ENCODE data around the gene IRX4. TPM values are rescaled to one million over a fixed set of nuclear protein-coding genes. Genes with fewer than 3 reads are reported as not detected.

Gene IRX4
- total RNA-seq, 1 experiment from 2014 or later = 16.5 TPM

GRCh38 chr5:1865486-1865885 is 17.2 kb downstream of the IRX4 start:
- no peak overlapping the region for H3K4me3 ChIP-seq (replicated peaks in 1 of 2; ENCODE audit: low read depth in 1 of 2, low read length in 2 of 2)
- no peak overlapping the region for H3K27ac ChIP-seq (ENCODE audit: low read depth, low read length)
- no TSS peak for BruUV-seq (replicated peaks)
- H2AFZ ChIP-seq (ENCODE audit: low read depth, low read length, poor library complexity, severe bottlenecking) = no peak overlapping the region
- ChIA-PET CTCF (no interaction called here), POLR2A (no interaction called here), RAD21 (ENCODE audit: low non-redundant PET in 1 of 2, low total read pairs in 2 of 2, uncharacterized antibody in 2 of 2, unreplicated experiment in 2 of 2) (no interaction called here)
- ATAC-seq (no peak), DNase-seq (ENCODE audit: low read depth, low spot score) (no peak)
- no peak overlapping the region for H3K9ac ChIP-seq (ENCODE audit: low read length)
- peaks cover 2% of the 10 kb centered on the region; the same call in 1 of the 2 replicates for H3K27me3 ChIP-seq (ENCODE audit: insufficient read depth, low read length)
- H3K36me3 ChIP-seq (ENCODE audit: control insufficient read depth in 1 of 2, insufficient read depth in 2 of 2, low read length in 2 of 2) = no peaks in the 10 kb centered on the region
- no peaks in the 10 kb centered on the region for H3K79me2 ChIP-seq (ENCODE audit: insufficient read depth, low read length)
- no peaks in the 10 kb centered on the region for H3K4me1 ChIP-seq (ENCODE audit: control insufficient read depth in 1 of 2, insufficient read depth in 2 of 2, low read length in 2 of 2)
- intact Hi-C loops (cut with micrococcal nuclease) = no loop called here
- H3K9me2 ChIP-seq (ENCODE audit: insufficient read depth) = no peaks in the 10 kb centered on the region
- no peak overlapping the region for H3K4me2 ChIP-seq (ENCODE audit: low read length)
- TF ChIP-seq ZFX (IDR thresholded peaks at IDR 0.05) = no peak
- no peak for TF ChIP-seq CBX3 (IDR thresholded peaks at IDR 0.05; ENCODE audit: low read depth)
- TF ChIP-seq CTCF (IDR thresholded peaks at IDR 0.05 in 2 of 3, conservative IDR thresholded peaks at IDR 0.05 in 1 of 3; ENCODE audit: borderline replicate concordance in 1 of 3, insufficient read depth in 1 of 3, low read depth in 2 of 3, low read length in 2 of 3) = no peak
- no peak for TF ChIP-seq EZH2phosphoT487 (IDR thresholded peaks at IDR 0.05; ENCODE audit: borderline replicate concordance)
- no peak for TF ChIP-seq CEBPB (IDR thresholded peaks at IDR 0.05; ENCODE audit: low read depth)
- TF ChIP-seq YY1 (IDR thresholded peaks at IDR 0.05; ENCODE audit: extremely low read depth, insufficient replicate concordance, low read depth, low read length) = no peak
- no peak for TF ChIP-seq POLR2A (IDR thresholded peaks at IDR 0.05; ENCODE audit: borderline replicate concordance, extremely low read depth, insufficient read depth, insufficient read length)
- TF ChIP-seq FOSL1 (IDR thresholded peaks at IDR 0.05; ENCODE audit: low read depth) = no peak
- TF ChIP-seq, protein P1, sequence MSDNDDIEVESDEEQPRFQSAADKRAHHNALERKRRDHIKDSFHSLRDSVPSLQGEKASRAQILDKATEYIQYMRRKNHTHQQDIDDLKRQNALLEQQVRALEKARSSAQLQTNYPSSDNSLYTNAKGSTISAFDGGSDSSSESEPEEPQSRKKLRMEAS (IDR thresholded peaks at IDR 0.05) = no peak
- no peak for TF ChIP-seq ELF1 (IDR thresholded peaks at IDR 0.05; ENCODE audit: borderline replicate concordance, low read depth)
- TF ChIP-seq SRF (IDR thresholded peaks at IDR 0.05; ENCODE audit: low read depth) = no peak
- no peak for TF ChIP-seq EZH2 (IDR thresholded peaks at IDR 0.05)
- TF ChIP-seq ZBTB33 (IDR thresholded peaks at IDR 0.05; ENCODE audit: extremely low read depth, insufficient replicate concordance, low read length) = no peak
- TF ChIP-seq POLR2AphosphoS5 (IDR thresholded peaks at IDR 0.05; ENCODE audit: low read depth, low read length) = no peak
- TF ChIP-seq, protein P2, sequence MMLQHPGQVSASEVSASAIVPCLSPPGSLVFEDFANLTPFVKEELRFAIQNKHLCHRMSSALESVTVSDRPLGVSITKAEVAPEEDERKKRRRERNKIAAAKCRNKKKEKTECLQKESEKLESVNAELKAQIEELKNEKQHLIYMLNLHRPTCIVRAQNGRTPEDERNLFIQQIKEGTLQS (IDR thresholded peaks at IDR 0.05) = no peak
- no peak for TF ChIP-seq SIN3A (IDR thresholded peaks at IDR 0.05; ENCODE audit: low read depth)
- H3K9me3 ChIP-seq (ENCODE audit: control insufficient read depth in 1 of 2, insufficient read depth in 1 of 2, low read depth in 1 of 2, low read length in 2 of 2) = no peaks in the 10 kb centered on the region
- no peaks in the 10 kb centered on the region for H4K20me1 ChIP-seq (ENCODE audit: insufficient read depth)

All from HCT116 (cell line).